ENCODE measurements around the gene GRK5.

DNA sequence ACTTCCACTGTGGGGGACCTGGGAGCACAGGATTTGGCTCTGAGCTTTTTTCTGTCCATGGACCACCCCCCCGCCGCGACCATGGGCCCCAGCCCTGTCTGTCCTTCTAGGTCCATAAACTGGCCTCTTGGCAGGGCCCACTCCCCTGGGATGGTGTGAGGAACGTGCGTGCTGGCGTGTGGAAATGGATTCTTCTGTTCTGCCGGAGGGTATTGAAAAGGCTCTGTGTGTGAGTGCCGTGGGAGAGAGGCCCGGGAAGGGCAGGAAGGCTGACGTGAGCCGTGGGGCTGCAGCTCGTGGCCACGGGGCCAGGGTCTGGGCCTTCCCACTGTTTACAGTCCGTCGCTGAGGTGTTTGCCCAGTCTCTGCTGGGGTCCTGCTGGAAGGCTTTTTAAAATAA, 123.7 kb downstream of the GRK5 start:
- TF ChIP-seq, protein P1, sequence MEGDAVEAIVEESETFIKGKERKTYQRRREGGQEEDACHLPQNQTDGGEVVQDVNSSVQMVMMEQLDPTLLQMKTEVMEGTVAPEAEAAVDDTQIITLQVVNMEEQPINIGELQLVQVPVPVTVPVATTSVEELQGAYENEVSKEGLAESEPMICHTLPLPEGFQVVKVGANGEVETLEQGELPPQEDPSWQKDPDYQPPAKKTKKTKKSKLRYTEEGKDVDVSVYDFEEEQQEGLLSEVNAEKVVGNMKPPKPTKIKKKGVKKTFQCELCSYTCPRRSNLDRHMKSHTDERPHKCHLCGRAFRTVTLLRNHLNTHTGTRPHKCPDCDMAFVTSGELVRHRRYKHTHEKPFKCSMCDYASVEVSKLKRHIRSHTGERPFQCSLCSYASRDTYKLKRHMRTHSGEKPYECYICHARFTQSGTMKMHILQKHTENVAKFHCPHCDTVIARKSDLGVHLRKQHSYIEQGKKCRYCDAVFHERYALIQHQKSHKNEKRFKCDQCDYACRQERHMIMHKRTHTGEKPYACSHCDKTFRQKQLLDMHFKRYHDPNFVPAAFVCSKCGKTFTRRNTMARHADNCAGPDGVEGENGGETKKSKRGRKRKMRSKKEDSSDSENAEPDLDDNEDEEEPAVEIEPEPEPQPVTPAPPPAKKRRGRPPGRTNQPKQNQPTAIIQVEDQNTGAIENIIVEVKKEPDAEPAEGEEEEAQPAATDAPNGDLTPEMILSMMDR (IDR thresholded peaks at IDR 0.05) = no peak
- no peak for TF ChIP-seq EZH2 (IDR thresholded peaks at IDR 0.05)
